ENCODE data around the gene SHC3.

SHC3 gene

DNA sequence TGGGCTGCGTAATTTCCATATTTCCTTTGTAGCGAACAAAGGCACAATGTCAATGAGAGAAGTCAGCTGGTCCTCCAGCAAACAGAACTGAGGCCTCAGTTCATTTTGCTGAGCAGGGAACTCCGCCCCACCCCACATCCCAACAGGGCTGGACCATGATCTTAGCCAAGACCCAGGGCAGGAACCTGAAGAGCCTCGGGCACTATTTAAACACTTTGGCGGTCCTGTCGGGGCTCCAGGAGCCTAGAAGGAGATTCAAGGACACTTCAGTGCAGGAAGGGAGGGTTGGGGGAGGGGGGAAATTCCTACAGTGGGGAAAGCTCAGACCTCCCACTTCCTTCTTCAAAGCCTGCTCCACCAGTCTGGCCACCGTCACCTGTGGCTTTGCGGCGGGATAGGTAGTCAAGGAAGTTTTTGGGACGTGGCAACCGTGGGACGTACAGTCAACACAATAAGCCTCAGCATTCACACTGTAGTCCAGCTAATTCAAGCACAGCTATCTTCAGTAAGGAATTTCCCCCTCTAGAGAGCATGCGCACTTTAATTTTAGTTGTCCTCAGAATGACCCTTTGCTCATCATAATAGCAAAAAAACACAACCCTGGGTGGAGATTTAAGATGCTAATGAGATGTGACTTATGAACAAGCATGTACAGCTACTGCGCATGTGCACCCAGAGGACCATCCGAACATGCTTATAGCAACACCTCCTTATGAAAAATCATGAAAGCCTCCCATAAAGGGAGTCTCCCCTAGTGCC is 156.4 kb downstream of the SHC3 start:
- DNase-seq (ENCODE audit: low spot score), result no peak

DNA sequence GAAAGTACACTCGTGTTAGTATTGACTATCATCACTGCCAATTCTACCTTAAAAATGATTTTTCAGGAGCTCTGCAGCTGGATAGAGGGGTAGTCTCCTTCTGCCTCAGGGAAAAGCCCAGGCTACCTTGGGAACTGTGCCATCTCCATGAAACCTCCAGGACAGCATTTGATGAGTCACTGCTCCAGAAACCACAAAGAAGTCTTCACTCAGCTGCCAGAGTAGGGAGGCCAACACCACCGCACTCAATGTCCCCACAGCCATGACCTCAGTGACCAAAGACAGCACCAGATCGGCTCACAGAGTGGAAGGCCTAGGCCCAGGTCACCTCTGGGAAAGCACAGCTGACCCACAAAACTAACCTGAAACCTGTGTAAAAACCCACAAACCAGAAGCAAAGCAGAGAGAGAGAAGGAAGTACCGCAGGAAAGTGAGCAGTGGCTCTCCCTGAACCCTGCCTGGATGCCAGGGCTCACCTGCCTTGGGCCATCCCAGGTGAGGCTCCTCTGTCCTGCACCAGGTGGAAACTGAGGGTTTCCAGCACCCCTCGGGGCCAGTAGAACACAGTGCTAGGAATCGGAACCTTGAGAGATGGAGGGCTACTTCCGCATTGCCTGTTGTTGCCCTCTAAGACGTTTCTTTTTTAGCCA is 157.3 kb downstream of the SHC3 start:
- no peak for DNase-seq (ENCODE audit: low spot score)

DNA sequence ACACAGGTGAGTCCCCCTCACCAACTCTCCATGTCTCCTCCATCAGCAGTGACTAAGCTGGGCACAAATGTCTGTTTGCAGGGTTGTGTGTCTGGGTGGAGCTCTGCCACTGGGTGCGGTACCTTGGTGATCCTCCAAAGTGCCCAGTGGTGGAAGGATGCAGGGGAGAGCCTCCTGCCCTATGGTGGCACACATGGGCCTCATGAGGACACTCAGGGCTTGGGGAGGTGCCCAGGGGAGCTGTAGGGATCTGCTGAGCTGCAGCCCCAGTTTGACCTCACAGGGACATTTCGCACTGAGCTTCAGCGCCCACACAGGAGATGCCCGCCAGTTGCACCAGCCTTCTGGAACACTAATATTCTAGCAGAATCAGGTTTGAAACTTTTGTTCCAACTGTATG is 157.9 kb downstream of the SHC3 start:
- no peak for DNase-seq (ENCODE audit: low spot score)

DNA sequence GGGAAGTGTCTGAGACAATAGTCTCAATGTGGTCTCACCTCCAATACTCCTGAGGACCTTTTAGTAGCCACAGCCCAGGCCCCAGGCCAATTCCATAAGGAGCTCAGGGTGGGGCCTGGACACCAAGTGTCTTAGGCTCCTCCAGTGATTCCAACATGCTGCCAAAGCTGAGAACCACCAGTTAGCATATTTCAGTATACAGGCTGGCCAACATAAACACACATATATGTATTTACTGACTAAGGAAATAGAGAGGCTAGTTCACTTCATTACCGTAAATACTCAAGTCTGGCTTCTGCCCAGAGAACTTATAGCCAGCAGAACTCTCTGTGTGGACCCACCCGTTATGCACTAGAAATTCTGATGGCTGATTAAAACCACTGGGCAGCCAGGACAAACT is 163.3 kb downstream of the SHC3 start:
- DNase-seq (ENCODE audit: low spot score), result no peak

DNA sequence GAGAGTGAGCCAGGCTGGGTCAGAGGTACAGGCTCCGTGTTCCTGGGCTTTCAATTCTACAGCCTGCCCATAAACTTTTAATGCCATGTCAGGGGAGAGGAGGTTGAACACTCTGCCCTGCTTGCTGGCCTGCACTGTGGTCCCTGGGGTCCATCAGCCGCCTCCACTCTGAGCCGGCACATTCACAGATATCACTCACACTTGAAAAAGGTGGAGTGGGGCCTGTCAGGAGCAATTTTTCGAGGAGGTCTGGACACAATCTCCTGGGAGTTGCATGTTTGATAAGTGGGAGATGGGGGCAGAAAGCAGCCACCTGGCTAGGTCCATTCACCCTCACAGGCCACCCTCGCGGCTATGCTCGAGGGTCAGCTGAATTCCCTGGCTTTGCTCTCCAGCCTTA is 164.5 kb downstream of the SHC3 start:
- no peak for DNase-seq (ENCODE audit: low spot score)

DNA sequence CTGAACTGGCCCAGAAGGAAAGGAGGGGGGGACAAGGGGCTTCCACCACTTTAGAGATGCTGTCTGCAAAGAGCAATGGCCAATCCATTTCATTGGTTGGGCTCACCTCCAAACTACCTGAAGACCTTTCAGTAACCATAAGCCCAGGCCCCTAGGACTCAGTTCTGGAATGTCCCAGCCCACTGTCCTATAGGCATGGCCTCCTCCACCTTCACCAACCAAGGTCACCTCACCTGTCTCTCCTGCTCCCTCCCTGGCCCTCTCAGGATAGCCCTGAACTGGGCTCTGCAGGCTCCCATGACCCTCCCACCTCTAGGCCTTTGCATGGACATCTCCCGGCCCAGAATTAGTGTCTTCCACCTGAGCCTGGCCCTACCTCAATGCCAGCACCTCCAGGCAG is 165.0 kb downstream of the SHC3 start:
- no peak for DNase-seq (ENCODE audit: low spot score)

DNA sequence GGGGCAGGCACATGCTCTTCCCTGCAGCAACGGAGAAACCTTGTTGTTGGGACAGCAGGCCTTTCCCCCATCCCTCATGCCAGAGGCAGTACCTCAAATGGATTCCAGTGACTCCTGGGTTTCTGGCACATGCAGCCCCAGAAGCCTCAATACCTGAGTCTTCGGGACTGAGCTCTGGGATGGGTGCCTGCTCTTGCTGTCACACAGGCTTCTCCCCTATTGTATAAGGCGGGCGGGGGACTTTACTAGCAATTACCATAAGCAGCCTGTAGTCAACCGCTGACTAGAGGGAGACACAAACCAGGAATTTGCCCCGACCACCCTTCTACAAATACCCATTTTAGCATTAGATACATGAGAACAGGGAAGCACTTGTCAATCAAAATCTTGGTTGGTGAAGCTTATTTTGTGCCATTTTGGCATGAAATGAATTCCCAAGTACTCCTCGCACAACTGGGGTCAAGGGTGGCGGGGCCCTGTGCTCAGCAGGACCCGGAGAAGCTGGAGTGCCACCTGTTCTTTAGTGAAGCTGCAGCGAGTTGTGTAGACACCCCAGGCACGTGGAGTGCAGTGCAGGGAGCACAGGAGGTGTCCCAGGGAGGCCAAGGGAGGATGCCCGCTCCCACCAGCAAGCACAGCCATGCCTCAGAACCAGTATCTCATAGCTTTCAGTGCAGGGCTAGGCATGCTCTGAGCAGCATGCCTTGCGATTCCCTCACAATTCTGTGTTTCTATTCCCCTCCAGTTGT is 166.2 kb downstream of the SHC3 start:
- no peak for DNase-seq (ENCODE audit: low spot score)

DNA sequence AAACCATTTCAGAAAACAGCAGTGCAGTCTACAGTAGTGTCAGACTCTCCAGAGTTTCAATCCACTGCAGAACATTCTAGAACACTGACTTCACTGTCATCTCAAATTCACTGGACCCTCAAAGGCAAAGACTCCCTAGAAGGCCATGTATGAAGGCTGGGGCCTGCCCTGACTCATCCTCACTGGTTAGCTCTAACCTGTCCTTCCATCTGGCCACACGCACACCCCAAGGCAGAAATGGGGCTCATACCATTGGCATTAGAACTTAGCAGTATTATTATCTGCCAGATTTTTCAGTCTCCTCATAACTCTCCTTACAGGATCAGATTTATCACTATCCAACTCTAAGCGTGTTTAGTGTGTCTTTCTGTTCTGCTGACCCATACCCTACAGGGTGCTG is 166.9 kb downstream of the SHC3 start:
- no peak for DNase-seq (ENCODE audit: low spot score)

DNA sequence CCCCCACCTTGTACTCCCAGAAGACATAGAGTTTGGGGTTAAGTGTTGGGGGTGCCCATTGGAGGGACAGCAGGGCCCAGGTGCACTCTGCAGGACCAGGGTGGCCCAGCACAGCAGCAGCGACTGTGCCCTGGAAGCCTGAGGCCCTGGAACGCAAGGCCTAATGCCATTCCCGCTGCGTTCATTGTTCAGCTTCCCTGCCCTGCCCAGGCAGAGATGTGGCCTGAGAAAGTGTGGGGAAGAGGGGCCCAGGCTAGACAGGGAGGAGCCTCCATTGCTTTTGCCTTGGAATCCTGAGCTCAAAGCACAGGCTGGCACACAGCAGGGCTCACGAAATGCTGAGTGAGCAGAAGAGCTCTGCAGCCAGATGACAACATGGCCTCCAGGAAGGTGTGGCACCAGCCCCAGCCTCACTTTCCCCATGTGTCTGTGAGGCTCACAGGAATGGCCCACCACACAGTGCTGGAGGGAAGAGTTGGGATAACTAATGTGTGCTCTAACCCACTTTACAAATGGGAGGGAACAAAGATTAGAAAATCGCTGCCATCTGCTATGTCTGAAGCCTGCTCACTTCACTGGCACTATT is 168.0 kb downstream of the SHC3 start:
- no peak for DNase-seq (ENCODE audit: low spot score)

DNA sequence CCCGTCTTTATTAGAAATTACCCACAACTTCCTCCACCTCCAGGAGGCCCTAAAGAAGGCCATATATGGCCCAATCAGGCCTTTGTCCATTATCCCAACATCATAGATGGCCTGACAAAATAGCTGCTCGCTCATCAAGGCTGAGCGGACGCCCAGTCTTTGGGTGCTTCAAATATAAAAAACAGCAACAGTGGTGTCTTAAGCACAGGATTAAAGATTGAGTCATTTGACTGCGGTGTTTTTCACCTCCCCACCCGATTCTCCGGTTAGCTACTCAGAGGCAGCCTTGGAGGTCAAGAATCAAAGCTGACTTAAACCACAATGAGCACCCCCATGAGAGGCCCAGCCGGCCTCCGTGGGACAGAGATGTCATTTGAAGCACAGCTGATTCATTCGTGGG is 168.6 kb downstream of the SHC3 start:
- no peak for DNase-seq (ENCODE audit: low spot score)

DNA sequence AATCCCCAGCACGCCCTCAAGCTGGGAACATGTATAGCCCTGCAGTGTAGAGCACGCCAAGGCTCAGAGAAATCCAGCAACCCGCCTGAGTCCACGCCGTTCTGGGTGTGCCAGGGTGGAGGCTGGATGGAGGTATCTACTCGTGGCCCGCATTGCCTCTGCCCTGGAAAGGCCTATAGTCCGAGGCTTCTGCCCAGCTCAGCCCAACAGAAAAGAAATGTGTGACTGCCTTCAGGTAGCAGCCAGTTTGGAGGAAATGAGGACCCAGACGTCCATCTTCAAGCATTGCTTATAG is 169.1 kb downstream of the SHC3 start:
- DNase-seq (ENCODE audit: low spot score), result no peak

DNA sequence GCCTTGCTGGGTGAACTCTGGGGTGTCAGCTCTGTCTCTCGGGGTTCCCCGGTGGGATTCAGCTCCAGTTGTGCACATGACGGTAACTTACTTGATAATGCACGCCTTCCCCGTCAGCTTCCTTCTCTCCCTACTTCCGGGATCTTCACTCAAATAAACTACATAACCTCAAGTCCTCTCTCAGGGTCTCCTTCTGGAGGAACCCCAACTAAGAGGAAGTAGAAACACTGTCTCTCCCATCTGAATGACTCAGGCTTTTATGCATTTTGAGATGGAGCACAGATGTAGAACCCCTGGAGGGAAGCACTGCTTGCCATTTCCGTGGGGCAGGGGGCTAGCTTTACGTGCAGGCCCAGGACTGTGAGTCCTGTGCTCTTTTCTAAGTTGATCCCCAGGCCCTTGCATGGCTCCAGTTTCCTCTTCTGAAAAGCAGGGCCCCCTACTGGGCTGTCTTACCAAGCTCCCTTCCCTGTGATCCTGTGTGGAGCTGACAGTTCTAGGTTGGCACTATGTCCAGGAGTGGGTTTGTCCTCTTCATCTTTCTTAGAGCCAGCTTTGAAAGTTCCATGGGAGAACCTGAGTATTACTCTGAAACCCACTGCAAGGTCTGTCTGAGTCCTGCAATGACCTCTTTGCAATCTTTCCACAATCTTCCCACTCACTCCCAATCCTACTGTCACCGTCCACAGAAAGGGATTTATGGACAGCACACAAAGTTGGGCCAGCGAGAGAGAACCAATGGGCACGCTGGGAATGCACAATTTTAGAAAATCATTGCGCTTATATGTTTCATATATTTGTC is 169.7 kb downstream of the SHC3 start:
- DNase-seq (ENCODE audit: low spot score), result no peak

DNA sequence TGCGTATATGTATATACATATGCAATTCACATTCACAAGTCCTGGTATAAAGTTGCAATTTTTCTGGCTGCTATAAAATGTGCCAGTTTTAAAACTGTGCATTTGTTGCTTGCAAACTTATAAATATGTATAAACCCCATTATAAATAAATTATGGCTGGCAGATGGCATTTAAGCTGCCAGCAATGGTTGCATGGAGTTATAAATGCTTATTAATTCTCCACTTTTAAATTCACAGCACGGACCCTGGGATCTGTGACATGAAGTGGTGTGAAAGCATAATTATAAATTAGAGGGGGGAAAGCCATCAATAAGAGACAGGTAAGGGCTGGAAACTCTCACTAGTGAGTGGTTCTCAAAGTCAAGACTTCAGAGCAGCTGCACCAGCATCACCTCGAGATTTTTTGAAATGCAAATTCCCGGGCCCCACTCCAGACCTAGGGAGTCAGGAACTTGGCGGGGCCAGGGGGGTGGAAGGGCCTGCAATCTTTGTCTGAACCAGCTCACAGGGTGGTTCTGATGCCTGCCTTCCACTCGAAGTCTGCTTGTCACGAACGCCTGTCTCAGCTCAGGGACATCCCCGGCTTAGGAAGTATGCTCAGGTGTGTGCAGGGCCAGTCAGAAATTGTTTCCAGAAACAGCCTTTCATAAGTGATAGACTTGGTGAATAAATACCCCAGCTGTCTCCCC is 170.4 kb downstream of the SHC3 start:
- no peak for DNase-seq (ENCODE audit: low spot score)

DNA sequence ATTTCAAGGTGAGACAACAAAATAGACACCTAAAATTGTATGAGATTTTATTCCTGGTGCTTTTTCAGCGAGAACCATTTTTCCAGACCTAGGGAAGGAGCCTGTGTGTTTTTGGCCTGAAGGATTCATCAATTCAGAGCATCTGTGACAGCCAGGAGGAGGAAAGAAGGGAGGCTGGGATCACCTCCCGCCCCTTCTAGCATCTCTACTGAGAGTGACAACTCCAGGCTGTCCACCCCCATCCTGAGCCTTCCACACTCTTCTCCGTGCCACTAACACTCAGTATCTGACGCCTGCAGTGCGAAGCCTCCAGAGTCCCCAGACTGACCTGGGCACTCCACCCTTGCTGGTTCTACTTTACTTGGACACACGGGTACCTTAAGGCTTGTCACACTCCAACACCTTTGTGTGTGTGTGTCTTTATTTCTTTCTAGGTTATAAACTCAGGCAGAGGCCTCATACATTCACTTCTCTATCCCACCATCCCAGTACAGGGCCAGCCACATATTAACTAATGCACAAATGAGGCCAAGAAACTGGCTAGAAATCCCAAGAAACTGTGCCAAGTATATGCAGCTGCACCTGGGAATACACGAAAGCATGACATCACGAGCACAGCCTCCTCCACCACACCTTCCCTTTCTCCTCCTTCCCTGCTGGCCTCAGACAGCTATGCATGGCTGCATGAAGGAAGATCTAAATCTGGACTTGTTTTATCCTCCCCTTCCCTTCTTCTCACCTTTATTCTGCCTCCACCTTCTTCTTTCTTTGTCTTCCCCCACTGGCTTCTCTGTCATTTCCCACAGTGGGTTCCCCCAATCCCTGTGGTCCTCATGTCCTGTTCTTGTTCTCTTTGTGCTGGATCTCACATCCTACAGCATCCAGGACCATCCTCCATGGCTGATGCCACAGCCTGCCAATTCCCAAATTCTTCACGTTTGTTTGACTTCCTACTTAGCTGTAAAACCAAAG is 171.3 kb downstream of the SHC3 start:
- no peak for DNase-seq (ENCODE audit: low spot score)

DNA sequence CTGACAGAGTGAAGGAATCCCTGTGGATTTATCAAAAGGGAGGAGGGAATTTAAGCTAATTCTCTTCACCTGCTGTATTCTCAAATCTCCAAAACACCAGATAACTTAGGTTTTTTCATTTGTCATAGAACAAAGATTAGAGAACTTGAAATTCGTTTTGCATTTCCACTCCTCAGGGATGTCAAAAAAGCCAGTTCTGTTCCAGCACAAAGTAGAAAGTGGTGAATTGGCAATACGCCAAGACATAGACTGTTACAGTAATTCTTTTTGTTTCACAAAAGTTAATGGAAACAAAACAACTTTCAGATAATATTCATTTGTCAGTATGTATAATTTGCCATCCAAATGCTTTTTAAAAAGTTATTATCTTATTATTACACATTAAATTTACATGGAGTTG is 172.4 kb downstream of the SHC3 start:
- no peak for DNase-seq (ENCODE audit: low spot score)

DNA sequence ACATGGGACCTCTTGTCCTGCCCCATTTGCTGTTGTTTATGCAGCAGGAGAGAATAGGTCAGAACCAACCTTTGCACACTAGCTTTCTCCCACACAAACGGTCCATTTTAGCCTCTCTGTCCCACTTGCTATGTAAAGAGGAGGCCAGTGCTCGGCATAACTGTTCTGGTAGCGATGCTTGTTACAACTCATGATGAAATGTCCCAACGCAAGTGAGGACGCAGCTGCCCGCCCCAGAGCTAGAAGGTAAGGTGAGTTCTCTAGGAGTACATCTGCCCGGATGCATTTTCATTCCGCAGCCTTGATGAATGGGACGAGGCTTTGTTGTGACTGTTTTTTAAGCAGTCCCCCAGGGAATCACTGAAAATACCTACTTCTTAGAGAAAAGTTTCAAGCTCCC is 173.3 kb downstream of the SHC3 start:
- DNase-seq (ENCODE audit: low spot score), result no peak

DNA sequence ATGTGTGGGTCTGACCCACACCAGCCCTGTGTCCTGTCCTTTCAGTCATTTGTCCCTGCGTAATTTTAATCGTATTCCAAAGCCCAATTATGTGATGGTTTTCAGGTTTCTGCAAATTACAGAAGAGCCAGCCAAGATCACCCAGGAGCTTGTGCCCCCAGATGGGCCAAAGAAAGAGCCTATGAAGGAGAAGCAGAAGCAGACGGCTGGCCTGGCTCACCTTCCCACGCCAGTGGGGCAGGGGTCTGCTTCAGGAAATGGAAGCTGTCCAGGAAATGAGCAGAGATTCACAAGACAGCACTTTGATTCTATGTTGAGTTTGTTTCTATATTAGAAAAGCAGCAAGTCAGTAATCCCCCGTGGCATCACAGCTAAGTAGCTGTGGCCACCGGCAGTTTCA is 175.6 kb downstream of the SHC3 start:
- no peak for DNase-seq (ENCODE audit: low spot score)

DNA sequence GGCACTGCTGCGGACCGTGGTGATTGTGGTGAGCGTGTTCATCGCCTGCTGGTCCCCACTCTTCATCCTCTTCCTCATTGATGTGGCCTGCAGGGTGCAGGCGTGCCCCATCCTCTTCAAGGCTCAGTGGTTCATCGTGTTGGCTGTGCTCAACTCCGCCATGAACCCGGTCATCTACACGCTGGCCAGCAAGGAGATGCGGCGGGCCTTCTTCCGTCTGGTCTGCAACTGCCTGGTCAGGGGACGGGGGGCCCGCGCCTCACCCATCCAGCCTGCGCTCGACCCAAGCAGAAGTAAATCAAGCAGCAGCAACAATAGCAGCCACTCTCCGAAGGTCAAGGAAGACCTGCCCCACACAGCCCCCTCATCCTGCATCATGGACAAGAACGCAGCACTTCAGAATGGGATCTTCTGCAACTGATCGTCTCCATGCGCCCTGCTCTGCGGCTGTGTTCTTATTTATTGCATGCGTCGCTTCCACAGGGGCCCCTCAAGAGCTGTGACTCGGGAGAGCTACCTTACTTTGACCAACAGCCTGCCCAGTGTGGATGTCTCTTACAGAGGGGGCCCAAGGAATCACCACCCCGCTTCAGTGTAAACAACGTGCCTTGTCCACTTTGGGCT is 176.6 kb downstream of the SHC3 start:
- DNase-seq (ENCODE audit: low spot score), result no peak

DNA sequence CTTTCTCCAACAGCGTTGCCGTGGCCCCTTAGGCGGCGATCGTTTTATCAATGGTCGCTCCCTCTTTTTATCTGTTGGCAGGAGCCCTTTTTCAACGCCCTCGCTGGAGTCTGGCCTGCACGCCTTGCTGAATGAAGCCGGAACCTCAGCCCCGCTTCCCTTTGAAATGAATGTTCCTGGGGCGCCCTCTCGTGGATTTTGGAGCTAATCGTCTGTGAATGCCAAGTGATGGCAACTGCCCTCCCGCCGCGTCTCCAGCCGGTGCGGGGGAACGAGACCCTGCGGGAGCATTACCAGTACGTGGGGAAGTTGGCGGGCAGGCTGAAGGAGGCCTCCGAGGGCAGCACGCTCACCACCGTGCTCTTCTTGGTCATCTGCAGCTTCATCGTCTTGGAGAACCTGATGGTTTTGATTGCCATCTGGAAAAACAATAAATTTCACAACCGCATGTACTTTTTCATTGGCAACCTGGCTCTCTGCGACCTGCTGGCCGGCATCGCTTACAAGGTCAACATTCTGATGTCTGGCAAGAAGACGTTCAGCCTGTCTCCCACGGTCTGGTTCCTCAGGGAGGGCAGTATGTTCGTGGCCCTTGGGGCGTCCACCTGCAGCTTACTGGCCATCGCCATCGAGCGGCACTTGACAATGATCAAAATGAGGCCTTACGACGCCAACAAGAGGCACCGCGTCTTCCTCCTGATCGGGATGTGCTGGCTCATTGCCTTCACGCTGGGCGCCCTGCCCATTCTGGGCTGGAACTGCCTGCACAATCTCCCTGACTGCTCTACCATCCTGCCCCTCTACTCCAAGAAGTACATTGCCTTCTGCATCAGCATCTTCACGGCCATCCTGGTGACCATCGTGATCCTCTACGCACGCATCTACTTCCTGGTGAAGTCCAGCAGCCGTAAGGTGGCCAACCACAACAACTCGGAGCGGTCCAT is 177.4 kb downstream of the SHC3 start:
- peak; percentile 10 for DNase-seq (ENCODE audit: low spot score)

All from hematopoietic multipotent progenitor cell treated with erythropoietin and hydrocortisone succinate and interleukin-3 and kit ligand, for 17 days (in vitro differentiated cells).